PC-3 (cell line): ENCODE measurements around the gene DCLK1. TPM values are rescaled to one million over a fixed set of nuclear protein-coding genes. Genes with fewer than 3 reads are reported as not detected.

ENCODE experiments used
- ATAC-seq: fragments of 200-7000 bp; cut with Tn5 transposase; 2 replicates; pipeline ENCODE4 v1.9.1; 2020; ENCODE audit warnings: mild to moderate bottlenecking, moderate library complexity
- BruUV-seq: library from RNA; stranded (reverse); fragments of 400-500 nt; replicated peaks from 2 replicates; lab custom pipeline; 2021; lab: Mats Ljungman, UMichigan
- CTCF ChIA-PET: fragments of 300-600 bp; sonication (Branson Sonifier 250); formaldehyde crosslinking; loops from one replicate; lab custom pipeline; 2022; ENCODE audit warnings: antibody characterized with exemption; lab: Charles Lee
- POLR2A ChIA-PET: fragments of 300-600 bp; sonication (Branson Sonifier 250); formaldehyde crosslinking; loops from one replicate; lab custom pipeline; 2022; ENCODE audit warnings: antibody characterized with exemption; ENCODE audit not compliant: unreplicated experiment; lab: Charles Lee
- DNase-seq: peaks from one replicate; pipeline ENCODE4 v3.0.0-alpha.2; 2015
- H2AFZ ChIP-seq: fragments of 300-600 bp; sonication (generic); 2 replicates; pipeline ENCODE4 v1.6.0; 2016; ENCODE audit warnings: antibody characterized with exemption, low read length
- H3F3A ChIP-seq: fragments of 300-600 bp; sonication (generic); one replicate; pipeline ENCODE4 v1.6.0; 2017; ENCODE audit warnings: antibody characterized with exemption, low read length, control low read depth, mild to moderate bottlenecking; ENCODE audit not compliant: unreplicated experiment
- H3K27ac ChIP-seq: fragments of 300-600 bp; sonication (generic); 2 replicates; pipeline ENCODE4 v1.5.1; 2016; ENCODE audit warnings: mild to moderate bottlenecking, low read length
- H3K27me3 ChIP-seq: fragments of 300-600 bp; sonication (generic); 2 replicates; pipeline ENCODE4 v1.6.1; 2016; ENCODE audit warnings: low read length, mixed read lengths
- H3K36me3 ChIP-seq: fragments of 300-600 bp; sonication (generic); 2 replicates; pipeline ENCODE4 v1.6.1; 2016; ENCODE audit warnings: low read depth, mixed run types, low read length, mixed read lengths
- H3K4me1 ChIP-seq: fragments of 300-600 bp; sonication (generic); 2 replicates; pipeline ENCODE4 v1.5.1; 2016; ENCODE audit warnings: low read length; ENCODE audit not compliant: insufficient read depth
- H3K4me2 ChIP-seq: fragments of 300-600 bp; sonication (generic); 2 replicates; pipeline ENCODE4 v1.6.0; 2016; ENCODE audit warnings: low read length
- H3K4me3 ChIP-seq: fragments of 300-600 bp; sonication (generic); 2 replicates; pipeline ENCODE4 v1.5.1; 2016; ENCODE audit warnings: mild to moderate bottlenecking, low read length, mixed read lengths
- H3K79me2 ChIP-seq: fragments of 300-600 bp; sonication (generic); 2 replicates; pipeline ENCODE4 v1.6.1; 2017; ENCODE audit warnings: low read length, mixed read lengths
- H3K9ac ChIP-seq: fragments of 300-600 bp; sonication (generic); 2 replicates; pipeline ENCODE4 v1.6.0; 2016; ENCODE audit warnings: mild to moderate bottlenecking, low read length
- H3K9me2 ChIP-seq: fragments of 300-600 bp; sonication (generic); replicated peaks from 2 replicates; pipeline ENCODE4 v1.6.1; 2016; ENCODE audit warnings: mixed run types, low read length, mixed read lengths
- H3K9me3 ChIP-seq: fragments of 300-600 bp; sonication (generic); 2 replicates; pipeline ENCODE4 v1.6.1; 2016; ENCODE audit warnings: low read length, mixed read lengths
- H4K20me1 ChIP-seq: fragments of 300-600 bp; sonication (generic); 2 replicates; pipeline ENCODE4 v1.6.1; 2016; ENCODE audit warnings: low read length, mixed read lengths
- EZH2 ChIP-seq: fragments of 300-600 bp; sonication (generic); IDR thresholded peaks from one replicate; pipeline ENCODE4 v1.6.1; 2017; ENCODE audit warnings: antibody characterized with exemption, mild to moderate bottlenecking, low read length; ENCODE audit not compliant: unreplicated experiment
- EZH2phosphoT487 ChIP-seq: fragments of 300-600 bp; sonication (generic); IDR thresholded peaks from 2 replicates; pipeline ENCODE4 v1.6.1; 2018; ENCODE audit warnings: mild to moderate bottlenecking, antibody characterized with exemption, low read length, borderline replicate concordance
- intact Hi-C: fragments of 100-400 bp; cut with micrococcal nuclease; formaldehyde crosslinking; loops from 2 replicates; pipeline ENCODE4 v1.9.0; 2023
- total RNA-seq: library from RNA; depleted of rRNA; stranded (reverse); fragments of >200 nt; gene quantifications from 2 replicates; pipeline ENCODE4 v1.2.3, GENCODE V29; 2014; rRNA removed
- TF ChIP-seq, protein P1 (sequence below): fragments of 300-600 bp; sonication (generic); conservative IDR thresholded peaks from 2 replicates; pipeline ENCODE4 v1.5.1; 2017; ENCODE audit warnings: antibody characterized with exemption, low read depth, mild to moderate bottlenecking, low read length

Gene DCLK1
- total RNA-seq, 1 experiment from 2014 or later = not detected

DNA sequence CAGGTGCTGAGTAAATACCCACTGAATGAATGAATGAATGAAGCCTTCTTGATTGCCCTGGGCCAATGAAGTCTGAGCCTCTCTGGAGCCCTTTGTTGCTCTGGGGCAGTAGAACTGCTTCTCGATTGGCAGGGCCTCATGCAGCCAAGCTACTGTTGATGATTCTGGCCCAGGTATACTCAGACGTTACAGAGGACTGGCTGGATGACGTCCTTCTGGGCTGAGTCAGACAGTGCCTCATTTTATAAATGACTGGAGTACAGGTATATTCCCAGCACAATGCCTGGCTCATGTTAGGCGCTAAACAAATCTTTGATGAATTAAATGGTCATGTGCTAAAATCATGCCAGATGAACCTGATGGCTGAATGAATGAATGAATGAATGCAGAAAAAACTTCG lies 410.9 kb downstream of the DCLK1 start:
- CTCF ChIA-PET = no interaction called here
- peak overlapping the region; percentile 83 for H3K4me2 ChIP-seq
- peak overlapping the region; percentile 58 for H3K4me3 ChIP-seq
- no TSS peak for BruUV-seq
- H3K9ac ChIP-seq = no peak overlapping the region
- no peak overlapping the region for H3K27ac ChIP-seq
- no peaks in the 10 kb centered on the region for H3K9me2 ChIP-seq
- H4K20me1 ChIP-seq = no peaks in the 10 kb centered on the region
- H3K27me3 ChIP-seq = no peaks in the 10 kb centered on the region
- H3K36me3 ChIP-seq = no peaks in the 10 kb centered on the region
- H2AFZ ChIP-seq = peak overlapping the region; percentile 72
- H3F3A ChIP-seq = no peaks in the 10 kb centered on the region
- TF ChIP-seq, protein P1, sequence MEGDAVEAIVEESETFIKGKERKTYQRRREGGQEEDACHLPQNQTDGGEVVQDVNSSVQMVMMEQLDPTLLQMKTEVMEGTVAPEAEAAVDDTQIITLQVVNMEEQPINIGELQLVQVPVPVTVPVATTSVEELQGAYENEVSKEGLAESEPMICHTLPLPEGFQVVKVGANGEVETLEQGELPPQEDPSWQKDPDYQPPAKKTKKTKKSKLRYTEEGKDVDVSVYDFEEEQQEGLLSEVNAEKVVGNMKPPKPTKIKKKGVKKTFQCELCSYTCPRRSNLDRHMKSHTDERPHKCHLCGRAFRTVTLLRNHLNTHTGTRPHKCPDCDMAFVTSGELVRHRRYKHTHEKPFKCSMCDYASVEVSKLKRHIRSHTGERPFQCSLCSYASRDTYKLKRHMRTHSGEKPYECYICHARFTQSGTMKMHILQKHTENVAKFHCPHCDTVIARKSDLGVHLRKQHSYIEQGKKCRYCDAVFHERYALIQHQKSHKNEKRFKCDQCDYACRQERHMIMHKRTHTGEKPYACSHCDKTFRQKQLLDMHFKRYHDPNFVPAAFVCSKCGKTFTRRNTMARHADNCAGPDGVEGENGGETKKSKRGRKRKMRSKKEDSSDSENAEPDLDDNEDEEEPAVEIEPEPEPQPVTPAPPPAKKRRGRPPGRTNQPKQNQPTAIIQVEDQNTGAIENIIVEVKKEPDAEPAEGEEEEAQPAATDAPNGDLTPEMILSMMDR = no peak
- TF ChIP-seq EZH2 = no peak
- no peak for TF ChIP-seq EZH2phosphoT487
- peak; percentile 72 for ATAC-seq
- intact Hi-C loops = loop anchor here (2.0 to 10.0 kb wide), 2 partner anchors 65 to 89 kb away; no protein-coding TSS in a partner anchor
- DNase-seq = peak; percentile 57
- no peaks in the 10 kb centered on the region for H3K9me3 ChIP-seq
- peaks cover 21% of the 10 kb centered on the region for H3K4me1 ChIP-seq
- POLR2A ChIA-PET = no interaction called here
- H3K79me2 ChIP-seq = no peaks in the 10 kb centered on the region

Other genes starting within 250 kb of the DCLK1 start
- gene SOHLH2, start 83.2 kb upstream of the DCLK1 start, total RNA-seq = not detected in 2 replicates
- gene CCDC169, start 166.4 kb upstream of the DCLK1 start, total RNA-seq = 0.69 and 6.5 TPM in 2 replicates
- 15.0 and 23.3 TPM in 2 replicates for gene SPART, start 215.0 kb upstream of the DCLK1 start, total RNA-seq